Psoas muscle (tissue), 8 donors: Measurements from ENCODE around the gene CPAMD8. TPM values are rescaled to one million over a fixed set of nuclear protein-coding genes. Genes with fewer than 3 reads are reported as not detected.
"Not testable (repeated sequence)": the region's sequence is repeated elsewhere in the genome, so short reads cannot be mapped to it uniquely, and the experiment has no call there.

Source experiments
- ATAC-seq, 4 donors: fragments of 200-7000 bp; cut with Tn5 transposase; one replicate each; pipeline ENCODE4 v1.9.1; 2020; ENCODE audit warnings: moderate library complexity in 3 of 4, mild to moderate bottlenecking in 2 of 4
- DNase-seq, 2 donors: peaks; one replicate each; pipeline ENCODE4 v3.0.0-alpha.2; 2020
- H3K27ac ChIP-seq: fragments of 200-600 bp; one replicate; pipeline ENCODE4 v1.8.0; 2022
- H3K27me3 ChIP-seq, 3 donors: fragments of 200-600 bp in 1 of 3; one replicate each; pipeline versions ENCODE4 v1.6.1 to v1.8.0; 2013 to 2022; ENCODE audit warnings: low read length in 2 of 3, mild to moderate bottlenecking in 2 of 3, moderate library complexity in 1 of 3; ENCODE audit not compliant: insufficient read depth in 3 of 3
- H3K36me3 ChIP-seq, 2 donors: fragments of 200-600 bp in 1 of 2; one replicate each; pipeline versions ENCODE4 v1.6.1 to v1.8.0; 2013 to 2022; ENCODE audit warnings: low read depth in 1 of 2, mild to moderate bottlenecking in 1 of 2, moderate library complexity in 1 of 2; ENCODE audit not compliant: insufficient read depth in 1 of 2
- H3K4me1 ChIP-seq: fragments of 200-600 bp; one replicate; pipeline ENCODE4 v1.8.0; 2022
- H3K4me3 ChIP-seq: fragments of 200-600 bp; one replicate; pipeline ENCODE4 v1.8.0; 2022; ENCODE audit warnings: mild to moderate bottlenecking
- H3K9me3 ChIP-seq: fragments of 200-600 bp; one replicate; pipeline ENCODE4 v1.8.0; 2022
- CTCF ChIP-seq: fragments of 200-600 bp; IDR thresholded peaks from one replicate; pipeline ENCODE4 v1.8.0; 2022; ENCODE audit warnings: antibody characterized with exemption
- WGBS, 3 donors: extraction: QIAGEN DNeasy Blood & Tissue Kit; methylation state at CpG; one replicate each; pipeline versions ENCODE4 v1.1.6 to v1.1.7; 2013; 5-methylcytosine and 5-hydroxymethylcytosine counted together
- intact Hi-C, 2 donors: fragments of 100-400 bp; cut with DNase I; formaldehyde crosslinking; loops; one replicate each; pipeline versions ENCODE4 v1.11.0 to v1.14.2; 2022
- polyA plus RNA-seq, 3 donors: library from polyadenylated mRNA; stranded (reverse); fragments of 200-250 nt; gene quantifications; one replicate each; pipeline ENCODE4 v1.2.3, GENCODE V29; 2013
- total RNA-seq, 4 donors: library from RNA; stranded (reverse); fragmentation: NEBNext Ultra II Directional in 2 of 4; extraction: Animal tissue kit (Norgen Biotek cat#: 25700) in 2 of 4; gene quantifications; one replicate each; pipeline versions ENCODE4 v1.2.1 to v1.2.4, GENCODE V29; 2021 to 2023
- donor health status: healthy with polysubstance abuse.
- donor health status: DM: no; HTN: no; CAD: no; lungs with moderate emphysema.
- donor health status: Bipolar disorder and iron deficiency.
- donor health status: healthy.
- donor health status: DM: yes; HTN: yes; CAD: no.
- donor health status: DM: no; HTN: no; CAD: no.
- donor health status: DM: no; HTN: no; CAD: no.
- donor health status: DM: yes; HTN: yes; CAD: no.

Gene CPAMD8
- total and polyA plus RNA-seq, 7 donors = 3.2 to 9.9 (median 8.2) TPM

DNA sequence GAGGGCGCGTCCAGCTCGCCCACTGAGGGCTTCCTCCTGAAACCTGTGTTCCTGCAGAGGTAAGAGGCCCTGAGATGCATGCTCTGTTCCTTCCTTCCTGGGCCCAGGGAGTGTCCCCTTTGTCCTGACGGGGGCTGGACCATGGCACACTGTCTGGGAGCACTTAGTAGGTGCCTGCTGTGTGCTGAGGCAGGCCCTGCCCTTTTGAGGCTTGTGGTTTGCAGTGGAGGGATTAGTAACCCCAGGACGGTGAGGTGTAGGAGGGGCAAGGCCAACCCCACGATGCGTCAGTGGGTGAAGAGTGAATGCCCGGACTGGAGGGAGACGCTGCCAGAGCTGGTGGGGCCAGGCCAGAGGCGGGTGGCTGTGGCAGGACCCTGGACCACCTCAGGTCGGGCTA, 149.0 kb downstream of the CPAMD8 start:
- Histone ChIP-seq H3K27ac (no peak overlapping the region), H3K9me3 (peaks cover 7% of the 10 kb centered on the region), H3K4me1 (no peaks in the 10 kb centered on the region), H3K36me3 (peaks cover 2 to 59% of the 10 kb centered on the region in 2 donors), H3K27me3 (no peaks in the 10 kb centered on the region), H3K4me3 (no peak overlapping the region)
- intact Hi-C loops = no loop called here
- ATAC-seq (no peak), DNase-seq (no peak)
- no peak for TF ChIP-seq CTCF
- 80 to 93% (median 88%) methylated on average over 10 to 11 of the region's 11 CpGs for WGBS, 3 donors

DNA sequence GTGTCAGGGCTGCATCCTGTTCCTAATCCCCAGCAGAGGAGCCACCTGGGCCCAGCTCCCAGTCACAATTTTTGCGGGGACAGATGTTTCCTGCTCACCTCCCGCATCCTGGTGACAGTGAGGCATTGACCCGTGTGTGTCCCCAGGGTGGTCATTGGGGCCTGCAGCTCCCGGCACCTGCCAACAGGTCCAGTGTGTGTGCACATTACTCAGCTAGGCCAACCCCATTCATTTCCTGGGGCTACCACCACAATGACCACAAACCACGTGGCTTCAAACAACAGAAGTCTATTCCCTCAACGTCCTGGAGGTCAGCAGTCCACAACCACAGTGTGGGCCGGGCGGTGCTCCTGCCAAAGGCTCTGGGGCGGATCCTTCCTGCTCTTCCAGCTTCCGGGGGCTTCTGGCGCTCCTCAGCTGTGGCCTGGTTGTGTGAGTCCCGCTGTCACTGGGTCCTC, 149.7 kb downstream of the CPAMD8 start:
- no peak for TF ChIP-seq CTCF
- H3K4me3 ChIP-seq = no peak overlapping the region
- 71 to 78% (median 78%) methylated on average over 12 of the region's 12 CpGs for WGBS, 3 donors
- H3K27me3 ChIP-seq = no peaks in the 10 kb centered on the region
- ATAC-seq (peak in 2 of 4 donors; percentile 47 to 51), DNase-seq (no peak)
- intact Hi-C loops = no loop called here
- H3K4me1 ChIP-seq = no peaks in the 10 kb centered on the region
- peaks cover 1% of the 10 kb centered on the region for H3K9me3 ChIP-seq
- no peak overlapping the region for H3K27ac ChIP-seq
- peaks cover 2 to 66% of the 10 kb centered on the region in 2 donors for H3K36me3 ChIP-seq

GRCh38 chr19:16875584-16876555, 150.7 kb downstream of the CPAMD8 start:
- ATAC-seq = no peak
- Histone ChIP-seq H3K27me3 (no peaks in the 10 kb centered on the region), H3K27ac (no peak overlapping the region), H3K4me1 (no peaks in the 10 kb centered on the region), H3K4me3 (no peak overlapping the region), H3K36me3 (peaks cover 2 to 76% of the 10 kb centered on the region in 2 donors), H3K9me3 (no peaks in the 10 kb centered on the region)
- DNase-seq = no peak
- 89 to 93% (median 93%) methylated on average over 39 of the region's 39 CpGs for WGBS, 3 donors
- no peak for TF ChIP-seq CTCF
- intact Hi-C loops = no loop called here

GRCh38 chr19:16874978-16875299, 151.7 kb downstream of the CPAMD8 start:
- H3K4me3 ChIP-seq, DNase-seq, ATAC-seq, H3K4me1 ChIP-seq, H3K27me3 ChIP-seq, H3K27ac ChIP-seq, H3K9me3 ChIP-seq, intact Hi-C loops: not testable (repeated sequence)
- H3K36me3 ChIP-seq = peaks cover 2 to 82% of the 10 kb centered on the region in 2 donors

GRCh38 chr19:16874250-16874977, 152.2 kb downstream of the CPAMD8 start:
- no peaks in the 10 kb centered on the region for H3K27me3 ChIP-seq
- no peak overlapping the region for H3K4me3 ChIP-seq
- H3K27ac ChIP-seq = no peak overlapping the region
- DNase-seq (no peak), ATAC-seq (no peak)
- H3K4me1 ChIP-seq = no peaks in the 10 kb centered on the region
- WGBS, 3 donors = 85 to 94% (median 87%) methylated on average over 1 of the region's 1 CpG
- H3K36me3 ChIP-seq = peaks cover 2 to 82% of the 10 kb centered on the region in 2 donors
- no peaks in the 10 kb centered on the region for H3K9me3 ChIP-seq
- intact Hi-C loops = no loop called here
- TF ChIP-seq CTCF = no peak
